D721Med (cell line): Measurements from ENCODE around the gene CARD9.

Experiments
- DNase-seq: peaks from one replicate; pipeline ENCODE4 v3.0.0; 2011; ENCODE audit warnings: low spot score; ENCODE audit not compliant: insufficient read length
- FAIRE-seq: peaks from 2 replicates; lab custom pipeline; 2011; peaks lifted over from hg19 to GRCh38; lab: Jason Lieb, UNC
- CTCF ChIP-seq: IDR thresholded peaks from 2 replicates; pipeline ENCODE4 v1.5.1; 2012; ENCODE audit warnings: mild to moderate bottlenecking, control low read depth; ENCODE audit not compliant: insufficient read depth; ENCODE audit errors: missing control alignments

The CARD9 gene

GRCh38 chr9:136405481-136405880, 32.0 kb upstream of the CARD9 start:
- TF ChIP-seq CTCF = no peak
- DNase-seq (no peak), FAIRE-seq (no peak)

DNA sequence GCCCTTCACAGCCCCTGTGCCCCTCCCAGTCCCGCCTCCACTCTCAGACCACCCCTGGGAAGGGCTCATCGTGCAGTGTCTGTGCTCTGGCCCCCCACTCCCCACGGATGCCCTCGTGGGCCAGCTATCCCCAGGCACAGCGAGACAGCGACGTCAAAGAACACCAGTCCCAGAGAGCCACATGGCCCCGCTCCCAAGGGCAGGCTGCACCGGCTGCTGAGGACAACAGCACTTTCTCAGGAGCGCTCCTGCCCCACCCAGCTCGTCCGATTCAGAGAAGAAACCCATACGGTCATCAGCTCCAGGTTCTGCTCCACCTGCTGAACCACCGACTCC, 31.3 kb upstream of the CARD9 start:
- DNase-seq (no peak), FAIRE-seq (no peak)
- TF ChIP-seq CTCF = no peak

- no peak for DNase-seq
- TF ChIP-seq CTCF = no peak
- no peak for FAIRE-seq
Observed at GRCh38 chr9:136403915-136404800, 30.7 kb upstream of the CARD9 start.

- FAIRE-seq (no peak), DNase-seq (no peak)
- no peak for TF ChIP-seq CTCF
Observed at GRCh38 chr9:136403538-136403914, 30.1 kb upstream of the CARD9 start.

- TF ChIP-seq CTCF = no peak
- FAIRE-seq = no peak
- DNase-seq = no peak
Observed at GRCh38 chr9:136402067-136402466, 28.6 kb upstream of the CARD9 start.

- no peak for TF ChIP-seq CTCF
- no peak for DNase-seq
- no peak for FAIRE-seq
Observed at GRCh38 chr9:136401173-136401922, 27.9 kb upstream of the CARD9 start.
